AG04449 (cell line): ENCODE measurements around the gene FAM200B.

Experiments
- CTCF ChIA-PET: fragments of 350-600 bp; formaldehyde crosslinking; extraction: SDS; loops from one replicate; lab custom pipeline; 2021; ENCODE audit warnings: antibody characterized with exemption; lab: Yijun Ruan, JAX
- POLR2A ChIA-PET: fragments of 400-600, 350-600 bp; formaldehyde crosslinking; extraction: SDS; loops from one replicate; lab custom pipeline; 2020; ENCODE audit warnings: antibody characterized with exemption, inconsistent platforms; lab: Yijun Ruan, JAX
- DNase-seq: peaks from one replicate; pipeline ENCODE4 v3.0.0-alpha.2; 2010; ENCODE audit warnings: low read depth, low spot score
- H3K4me3 ChIP-seq: 2 replicates; pipeline ENCODE4 v1.5.1; 2011; ENCODE audit warnings: low read depth, mild to moderate bottlenecking, control low read depth, low read length
- CTCF ChIP-seq: IDR thresholded peaks from one replicate; pipeline ENCODE4 v1.5.1; 2011; ENCODE audit warnings: mild to moderate bottlenecking, moderate library complexity, low read length, control low read depth, inconsistent platforms; ENCODE audit not compliant: insufficient read depth; ENCODE audit errors: missing control alignments

Gene FAM200B

GRCh38 chr4:15676899-15677298, 4.7 kb upstream of the FAM200B start:
- no peak for DNase-seq
- no peak overlapping the region for H3K4me3 ChIP-seq
- POLR2A ChIA-PET: no interaction called here
- no peak for TF ChIP-seq CTCF
- CTCF ChIA-PET: no interaction called here

DNA sequence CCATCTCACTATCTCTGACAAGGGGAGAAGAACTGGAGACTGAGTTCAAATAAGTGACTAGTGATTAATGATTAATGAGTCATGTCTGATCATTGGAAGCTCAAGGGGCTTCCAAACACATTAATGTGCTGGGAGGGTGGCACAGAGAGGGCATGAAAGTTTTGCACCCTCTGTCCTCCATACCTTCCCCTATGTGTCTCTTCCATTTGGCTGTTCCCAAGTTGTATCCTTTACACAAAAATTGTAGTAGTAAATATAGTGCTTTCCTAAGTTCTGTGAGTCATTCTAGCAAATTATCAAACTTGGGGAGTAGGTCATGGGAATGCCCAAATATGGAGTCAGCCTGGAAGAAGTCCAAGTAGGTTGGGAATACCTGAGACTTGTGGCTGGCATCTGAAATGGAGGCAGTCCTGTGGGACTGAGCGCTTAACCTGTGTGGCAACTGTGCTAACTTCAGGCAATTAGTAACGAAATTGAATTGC, 4.1 kb upstream of the FAM200B start:
- no peak for TF ChIP-seq CTCF
- DNase-seq: no peak
- ChIA-PET POLR2A (no interaction called here), CTCF (no interaction called here)
- no peak overlapping the region for H3K4me3 ChIP-seq

GRCh38 chr4:15681067-15681371, 608 bp upstream of the FAM200B start:
- POLR2A ChIA-PET: interaction anchor here (0.6 to 2.4 kb wide), 4 partner anchors 9 to 677 kb away, joined by 3 to 11 read pairs (median 4); partner anchors contain the start of gene FBXL5
- CTCF ChIA-PET: interaction anchor here (0.7 to 1.3 kb wide), 3 partner anchors 17 to 224 kb away, joined by 3 to 4 read pairs (median 3); no protein-coding TSS in a partner anchor
- no peak for TF ChIP-seq CTCF
- no peak for DNase-seq
- H3K4me3 ChIP-seq: peak overlapping the region; percentile 79

DNA sequence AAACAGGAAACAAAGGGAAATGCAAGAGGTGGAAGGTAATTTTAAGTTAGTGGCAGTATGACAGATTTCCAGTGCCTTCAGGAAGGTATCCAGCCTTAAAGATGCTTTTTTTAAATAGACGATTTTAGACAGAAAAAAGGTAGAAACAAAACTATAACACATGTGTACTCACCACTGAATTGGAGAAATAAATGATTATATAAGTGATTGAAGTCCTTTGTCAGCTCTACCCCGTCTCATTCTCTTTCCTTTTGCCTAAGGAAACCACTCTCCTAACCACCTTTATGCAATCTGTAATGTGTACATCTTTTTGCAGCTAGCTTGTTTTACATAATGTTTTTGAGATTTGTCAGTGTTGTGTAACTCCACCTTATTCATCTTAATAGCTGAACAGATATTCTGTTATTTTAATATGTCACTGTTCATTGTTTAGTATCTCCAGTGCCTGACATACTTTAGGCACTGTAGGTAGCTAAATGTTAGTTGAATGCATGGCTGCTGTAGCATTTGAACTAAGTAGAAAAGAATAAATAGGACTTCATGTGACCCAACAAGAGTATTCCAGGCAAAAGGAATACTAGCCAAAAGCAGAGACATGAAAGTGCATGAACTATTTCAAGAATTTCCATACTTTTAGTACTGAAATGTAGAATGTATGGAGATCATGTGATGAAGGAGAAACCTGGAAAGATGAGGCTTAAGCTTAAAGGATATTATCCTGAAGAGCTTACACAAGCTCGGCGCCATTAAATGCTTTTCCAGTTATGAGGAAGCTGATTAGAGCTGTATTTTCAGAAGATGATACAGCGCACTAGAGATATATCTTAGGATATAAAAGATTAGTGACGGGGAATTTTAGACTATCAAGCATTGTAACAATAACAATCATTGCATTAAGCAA, 865 bp downstream of the FAM200B start:
- peak overlapping the region; percentile 87 for H3K4me3 ChIP-seq
- CTCF ChIA-PET: interaction anchor here (1.0 to 1.4 kb wide), 7 partner anchors 9 to 203 kb away, joined by 3 to 4 read pairs (median 3); partner anchors contain the start of gene FBXL5
- DNase-seq: no peak
- POLR2A ChIA-PET: interaction anchor here (0.9 to 2.4 kb wide), 3 partner anchors 12 to 33 kb away, joined by 4 to 11 read pairs (median 4); no protein-coding TSS in a partner anchor
- no peak for TF ChIP-seq CTCF

- TF ChIP-seq CTCF: no peak
- H3K4me3 ChIP-seq: peak overlapping the region; percentile 87
- CTCF ChIA-PET: interaction anchor here (1.0 to 1.4 kb wide), 4 partner anchors 10 to 204 kb away, joined by 3 to 4 read pairs (median 3); partner anchors contain the start of gene FBXL5
- no peak for DNase-seq
- POLR2A ChIA-PET: interaction anchor here (1.0 to 2.4 kb wide), 2 partner anchors 12 to 33 kb away, joined by 4 to 11 read pairs; no protein-coding TSS in a partner anchor
Measured at GRCh38 chr4:15683143-15683495, 1.5 kb downstream of the FAM200B start.

GRCh38 chr4:15684498-15684897, 2.9 kb downstream of the FAM200B start:
- ChIA-PET POLR2A (no interaction called here), CTCF (no interaction called here)
- DNase-seq: no peak
- H3K4me3 ChIP-seq: no peak overlapping the region
- no peak for TF ChIP-seq CTCF
